Vagina (tissue), 2 donors: ENCODE data around the gene RGL3. TPM values are rescaled to one million over a fixed set of nuclear protein-coding genes. Genes with fewer than 3 reads are reported as not detected.
"Not testable (repeated sequence)": the region's sequence is repeated elsewhere in the genome, so short reads cannot be mapped to it uniquely, and the experiment has no call there.

Experiments
- DNase-seq, 2 donors: peaks; one replicate each; pipeline ENCODE4 v3.0.0-alpha.2; 2017; ENCODE audit errors: extremely low spot score in 2 of 2
- H3K27ac ChIP-seq: fragments of 200-600 bp; sonication (generic); one replicate; pipeline ENCODE4 v1.5.1; 2019
- H3K27me3 ChIP-seq: fragments of 200-600 bp; sonication (generic); one replicate; pipeline ENCODE4 v1.5.1; 2019
- H3K36me3 ChIP-seq, 2 donors: fragments of 200-600 bp; sonication (generic); one replicate each; pipeline ENCODE4 v1.5.1; 2017 to 2019
- H3K4me1 ChIP-seq: fragments of 200-600 bp; sonication (generic); one replicate; pipeline ENCODE4 v1.5.1; 2019
- H3K4me3 ChIP-seq, 2 donors: fragments of 200-600 bp; sonication (generic); 1 replicate in 1 of 2; 2 replicates in 1 of 2; pipeline ENCODE4 v1.5.1; 2016 to 2019
- H3K9me3 ChIP-seq: fragments of 200-600 bp; sonication (generic); one replicate; pipeline ENCODE4 v1.5.1; 2019
- CTCF ChIP-seq, 3 experiments: fragments of 450-650 bp in 2 of 3; fragments of 200-600 bp in 1 of 3; sonication (generic) in 1 of 3; IDR thresholded peaks; one replicate each; pipeline ENCODE4 v1.5.1; 2017 to 2019; ENCODE audit warnings: antibody characterized with exemption in 3 of 3, mild to moderate bottlenecking in 2 of 3, moderate library complexity in 2 of 3
- POLR2A ChIP-seq, 2 donors: fragments of 450-650 bp; IDR thresholded peaks; one replicate each; pipeline ENCODE4 v1.6.1; 2017; ENCODE audit warnings: antibody characterized with exemption in 2 of 2, mild to moderate bottlenecking in 2 of 2, moderate library complexity in 2 of 2
- POLR2AphosphoS5 ChIP-seq, 2 donors: sonication (generic); formaldehyde crosslinking; IDR thresholded peaks; one replicate each; pipeline ENCODE4 v1.9.0; 2017; ENCODE audit warnings: antibody characterized with exemption in 2 of 2, mild to moderate bottlenecking in 2 of 2, low read depth in 1 of 2; ENCODE audit not compliant: insufficient read depth in 1 of 2
- intact Hi-C: fragments of 100-400 bp; cut with DNase I; formaldehyde crosslinking; loops from one replicate; pipeline ENCODE4 v1.15.1; 2023
- total RNA-seq: library from RNA; depleted of rRNA; stranded (reverse); fragments of >200 nt; gene quantifications from one replicate; pipeline ENCODE4 v1.2.3, GENCODE V29; 2016

The RGL3 gene
- total RNA-seq, 1 donor from 2014 or later, result 19.6 TPM

GRCh38 chr19:11461453-11461852 lies 42.3 kb upstream of the RGL3 start:
- no peak overlapping the region for H3K4me3 ChIP-seq
- intact Hi-C loops, result no loop called here
- H3K4me1 ChIP-seq, result no peaks in the 10 kb centered on the region
- no peak for TF ChIP-seq CTCF (IDR thresholded peaks at IDR 0.05)
- no peak for TF ChIP-seq POLR2A (IDR thresholded peaks at IDR 0.05)
- no peak for TF ChIP-seq POLR2AphosphoS5 (IDR thresholded peaks at IDR 0.05; ENCODE audit: insufficient read depth in 1 of 2, low read depth in 1 of 2)
- no peaks in the 10 kb centered on the region for H3K9me3 ChIP-seq
- no peaks in the 10 kb centered on the region for H3K36me3 ChIP-seq
- no peak overlapping the region for H3K27ac ChIP-seq
- no peaks in the 10 kb centered on the region for H3K27me3 ChIP-seq
- DNase-seq, result no peak

- no peak overlapping the region for H3K27ac ChIP-seq
- intact Hi-C loops, result no loop called here
- H3K4me3 ChIP-seq, result no peak overlapping the region
- no peaks in the 10 kb centered on the region for H3K9me3 ChIP-seq
- H3K36me3 ChIP-seq, result no peaks in the 10 kb centered on the region
- no peaks in the 10 kb centered on the region for H3K4me1 ChIP-seq
- no peak for DNase-seq
- no peak for TF ChIP-seq CTCF (IDR thresholded peaks at IDR 0.05)
- no peak for TF ChIP-seq POLR2A (IDR thresholded peaks at IDR 0.05)
- no peak for TF ChIP-seq POLR2AphosphoS5 (IDR thresholded peaks at IDR 0.05; ENCODE audit: insufficient read depth in 1 of 2, low read depth in 1 of 2)
- no peaks in the 10 kb centered on the region for H3K27me3 ChIP-seq
Measured at GRCh38 chr19:11460207-11460606, 41.1 kb upstream of the RGL3 start.

GRCh38 chr19:11458912-11459311 lies 39.8 kb upstream of the RGL3 start:
- H3K27ac ChIP-seq, H3K27me3 ChIP-seq, H3K4me3 ChIP-seq, H3K36me3 ChIP-seq, DNase-seq, H3K4me1 ChIP-seq, H3K9me3 ChIP-seq: not testable (repeated sequence)
- intact Hi-C loops, result loop anchor here (10.0 kb wide), 1 partner anchor 164 kb away; the partner anchor contains the start of gene TSPAN16

GRCh38 chr19:11458236-11458900 lies 39.3 kb upstream of the RGL3 start:
- H3K27ac ChIP-seq, result no peak overlapping the region
- TF ChIP-seq POLR2A (IDR thresholded peaks at IDR 0.05) (no peak), POLR2AphosphoS5 (IDR thresholded peaks at IDR 0.05; ENCODE audit: insufficient read depth in 1 of 2, low read depth in 1 of 2) (no peak), CTCF (IDR thresholded peaks at IDR 0.05) (no peak)
- no peaks in the 10 kb centered on the region for H3K9me3 ChIP-seq
- H3K4me1 ChIP-seq, result no peaks in the 10 kb centered on the region
- DNase-seq, result no peak
- no peaks in the 10 kb centered on the region for H3K27me3 ChIP-seq
- no peaks in the 10 kb centered on the region for H3K36me3 ChIP-seq
- H3K4me3 ChIP-seq, result no peak overlapping the region
- intact Hi-C loops, result loop anchor here (10.0 kb wide), 1 partner anchor 164 kb away; the partner anchor contains the start of gene TSPAN16

GRCh38 chr19:11457831-11458230 lies 38.7 kb upstream of the RGL3 start:
- Histone ChIP-seq H3K27me3 (no peaks in the 10 kb centered on the region), H3K4me3 (no peak overlapping the region), H3K27ac (no peak overlapping the region), H3K4me1 (no peaks in the 10 kb centered on the region), H3K36me3 (no peaks in the 10 kb centered on the region), H3K9me3 (no peaks in the 10 kb centered on the region)
- DNase-seq, result no peak
- no peak for TF ChIP-seq POLR2AphosphoS5 (IDR thresholded peaks at IDR 0.05; ENCODE audit: insufficient read depth in 1 of 2, low read depth in 1 of 2)
- TF ChIP-seq CTCF (IDR thresholded peaks at IDR 0.05), result no peak
- no peak for TF ChIP-seq POLR2A (IDR thresholded peaks at IDR 0.05)
- intact Hi-C loops, result loop anchor here (10.0 kb wide), 1 partner anchor 163 kb away; the partner anchor contains the start of gene TSPAN16
